Non-pigmented ciliary epithelial cell (primary cell): ENCODE results near the gene NDUFA13.

Experiments used
- DNase-seq: peaks from one replicate; pipeline ENCODE4 v3.0.0-alpha.2; 2010; ENCODE audit warnings: low read depth

Gene NDUFA13

DNA sequence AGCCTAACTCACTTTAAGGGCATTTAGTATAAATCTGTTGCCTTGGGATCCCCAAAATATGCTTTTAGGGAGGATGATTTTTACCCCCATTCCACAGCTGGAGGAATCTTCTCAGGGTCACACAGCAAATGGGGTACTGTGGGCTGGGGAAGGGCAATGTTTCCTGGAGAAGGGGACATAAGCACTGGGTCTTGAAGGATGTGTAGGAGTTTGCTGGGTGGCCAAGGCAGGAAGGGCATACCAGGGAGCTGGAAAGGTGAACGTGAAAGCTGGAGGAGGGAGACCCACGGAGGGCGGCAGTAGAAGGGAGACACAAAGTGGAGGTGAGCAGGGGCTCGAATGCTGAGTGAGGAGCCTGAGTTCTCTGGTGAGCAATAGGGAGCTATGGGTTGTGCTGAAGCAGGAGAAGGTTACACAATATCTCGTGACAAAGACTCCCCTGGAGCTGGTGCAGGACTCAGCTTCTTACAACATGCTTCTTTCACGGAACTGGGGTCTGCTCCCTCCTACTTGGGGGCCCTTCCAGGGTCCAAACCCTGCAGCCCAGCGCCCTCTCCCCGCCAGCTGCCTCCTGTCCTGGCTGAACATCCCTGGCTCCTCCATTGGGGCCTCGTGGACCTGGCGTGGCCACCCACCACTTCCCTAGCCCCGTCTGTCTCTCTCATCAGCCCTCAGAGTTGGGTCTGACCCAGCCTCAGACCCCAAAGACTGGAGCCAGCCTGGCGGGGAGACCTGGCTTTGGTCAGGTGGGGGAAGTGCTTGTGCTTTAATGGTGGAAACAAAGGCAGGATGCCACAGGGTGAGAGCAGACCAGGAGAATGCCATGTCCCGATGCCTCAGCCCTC is 33.1 kb downstream of the NDUFA13 start:
- no peak for DNase-seq

DNA sequence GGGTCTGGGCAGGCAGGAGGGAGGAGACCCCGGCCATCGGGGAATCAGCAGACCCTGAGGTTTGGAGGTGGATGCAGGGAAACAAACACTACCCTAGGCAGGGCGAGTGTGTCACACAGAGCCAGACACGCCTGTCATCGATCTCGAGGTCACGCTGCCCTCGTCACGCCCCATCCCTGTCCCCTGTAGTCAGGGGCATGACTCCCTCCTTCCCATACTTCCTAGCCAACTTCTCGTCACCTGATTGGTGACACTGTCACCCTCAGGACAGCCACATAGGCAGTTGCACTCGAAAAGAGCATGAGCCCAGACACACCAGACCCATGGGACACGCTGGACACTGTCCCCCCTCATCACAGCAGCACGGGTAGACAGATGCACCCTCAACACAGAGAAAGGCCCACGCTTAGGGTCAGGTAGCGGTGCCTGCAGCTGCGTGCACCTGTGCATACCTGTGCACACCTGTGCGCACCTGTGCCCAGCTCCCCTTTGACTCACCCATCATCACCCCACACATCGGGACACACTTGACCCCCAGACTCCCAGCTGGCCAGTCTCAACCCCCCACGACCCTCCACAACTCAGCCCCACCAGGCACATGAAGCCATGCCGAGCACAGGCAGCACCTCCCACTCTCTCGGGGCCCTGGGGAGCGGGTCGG is 33.9 kb downstream of the NDUFA13 start:
- no peak for DNase-seq

DNA sequence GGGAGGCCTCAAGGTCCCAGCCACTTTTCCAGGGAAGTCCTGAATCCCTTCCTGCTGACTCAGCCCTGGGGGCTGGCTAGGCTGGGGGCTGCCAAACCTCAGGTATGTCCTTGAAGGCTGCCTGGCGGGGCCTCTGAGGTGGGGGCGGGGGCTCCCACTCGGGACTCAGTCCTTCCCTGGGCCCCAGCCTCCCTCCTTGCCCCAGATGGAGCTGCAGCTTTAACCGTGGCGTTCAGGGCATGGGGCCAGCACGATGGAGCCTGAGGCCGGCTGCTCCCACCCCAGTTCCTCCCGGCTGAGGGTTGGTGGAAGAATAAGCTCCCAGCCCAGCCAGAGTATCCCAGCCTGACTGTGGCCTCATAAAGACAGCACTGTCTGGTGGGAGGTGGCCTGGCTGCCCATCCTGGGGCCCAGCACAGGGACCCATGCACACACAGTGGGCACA is 34.5 kb downstream of the NDUFA13 start:
- DNase-seq, result no peak

DNA sequence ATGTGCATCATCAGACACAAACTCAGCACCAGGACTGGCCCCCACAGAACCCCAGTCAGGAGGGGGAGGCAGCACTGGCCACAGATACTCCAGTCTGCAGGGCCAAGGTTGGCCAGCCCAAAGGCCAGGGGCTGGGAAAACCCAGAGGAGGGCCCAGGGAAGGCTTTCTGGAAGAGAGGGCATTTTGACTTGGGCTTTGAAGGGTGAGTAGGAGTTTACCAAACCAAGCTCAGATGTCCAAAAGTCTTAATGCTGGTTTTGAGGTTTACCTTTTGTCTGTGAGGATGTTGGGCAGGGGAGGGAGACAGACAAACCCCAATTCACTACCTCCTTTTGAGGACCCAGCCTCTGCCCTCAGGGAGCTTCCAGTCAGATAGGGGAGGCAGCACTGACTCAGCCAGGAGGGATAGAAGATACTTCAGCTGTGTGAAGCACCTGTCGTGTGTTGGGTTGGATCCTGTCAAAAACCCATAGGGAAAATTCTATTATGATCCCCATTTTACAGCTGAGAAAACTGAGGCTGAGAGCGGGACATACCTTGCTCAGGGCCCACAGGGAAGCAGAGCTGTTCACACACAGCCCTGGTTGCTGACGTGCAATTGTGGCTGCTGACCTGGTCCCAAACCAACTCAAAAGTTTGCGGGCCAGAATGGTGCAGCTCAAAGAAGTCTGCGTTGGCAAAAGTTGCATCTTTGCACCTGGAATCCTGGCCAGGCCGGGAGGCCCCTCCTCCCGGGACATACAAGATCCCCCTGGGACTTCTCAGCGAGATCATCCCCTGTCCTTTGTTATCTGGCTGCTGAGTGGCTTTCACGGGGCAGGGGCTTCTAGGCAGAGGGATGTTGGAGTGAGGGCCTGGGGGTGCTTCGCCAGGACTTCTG is 35.2 kb downstream of the NDUFA13 start:
- no peak for DNase-seq

DNA sequence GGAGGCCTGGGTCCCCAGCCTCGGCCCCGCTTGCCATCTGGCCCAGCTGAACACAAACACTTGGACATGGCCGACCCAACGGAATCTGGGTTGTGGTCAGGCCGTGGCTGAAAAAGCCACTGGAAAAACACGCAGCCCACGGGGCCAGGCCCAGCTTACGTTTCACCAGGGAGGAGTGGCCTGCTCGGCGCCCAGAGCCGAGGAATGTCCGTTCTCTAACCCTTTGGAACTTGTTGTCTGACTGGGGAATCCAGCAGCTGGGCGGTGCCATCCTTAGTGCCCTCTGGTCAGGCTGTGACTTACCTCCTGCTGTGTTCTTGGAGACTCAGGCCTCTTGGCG is 35.8 kb downstream of the NDUFA13 start:
- DNase-seq, result no peak

DNA sequence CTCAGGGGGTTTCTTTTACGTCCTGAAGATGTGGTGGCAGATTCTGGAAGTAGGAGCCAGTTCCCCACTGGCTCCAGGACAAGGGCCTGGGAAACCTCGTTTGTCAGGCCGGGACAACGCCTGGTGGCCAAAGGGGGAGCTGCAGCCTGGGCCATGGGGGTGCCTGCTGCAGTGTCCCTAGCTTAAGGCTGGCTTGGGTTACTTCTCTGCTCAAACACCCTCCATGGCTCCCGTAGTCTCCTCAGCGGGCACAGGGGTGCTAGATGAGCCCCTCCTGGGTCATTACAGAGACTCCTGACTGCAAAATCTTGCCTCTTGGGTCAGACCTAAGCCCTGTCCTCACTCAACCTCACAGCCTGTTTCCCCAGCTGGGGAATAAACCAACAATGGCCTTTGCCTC is 36.8 kb downstream of the NDUFA13 start:
- no peak for DNase-seq

DNA sequence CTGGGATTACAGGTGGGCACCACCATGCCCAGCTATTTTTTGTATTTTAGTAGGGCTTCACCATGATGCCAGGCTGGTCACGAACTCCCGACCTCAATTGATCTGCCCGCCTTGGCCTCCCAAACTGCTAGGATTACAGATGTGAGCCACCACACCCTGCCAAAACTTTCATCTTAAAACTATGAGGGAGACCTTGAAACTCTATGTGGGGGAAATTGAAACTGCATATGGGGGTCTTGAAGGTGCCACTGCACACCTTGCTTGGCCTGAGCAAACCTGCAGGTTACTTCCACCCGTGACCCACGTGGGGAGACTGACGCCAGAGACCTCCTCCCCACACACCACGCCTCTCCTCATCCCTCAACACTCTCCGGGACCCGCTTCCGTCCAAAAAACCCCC is 37.6 kb downstream of the NDUFA13 start:
- DNase-seq, result no peak

DNA sequence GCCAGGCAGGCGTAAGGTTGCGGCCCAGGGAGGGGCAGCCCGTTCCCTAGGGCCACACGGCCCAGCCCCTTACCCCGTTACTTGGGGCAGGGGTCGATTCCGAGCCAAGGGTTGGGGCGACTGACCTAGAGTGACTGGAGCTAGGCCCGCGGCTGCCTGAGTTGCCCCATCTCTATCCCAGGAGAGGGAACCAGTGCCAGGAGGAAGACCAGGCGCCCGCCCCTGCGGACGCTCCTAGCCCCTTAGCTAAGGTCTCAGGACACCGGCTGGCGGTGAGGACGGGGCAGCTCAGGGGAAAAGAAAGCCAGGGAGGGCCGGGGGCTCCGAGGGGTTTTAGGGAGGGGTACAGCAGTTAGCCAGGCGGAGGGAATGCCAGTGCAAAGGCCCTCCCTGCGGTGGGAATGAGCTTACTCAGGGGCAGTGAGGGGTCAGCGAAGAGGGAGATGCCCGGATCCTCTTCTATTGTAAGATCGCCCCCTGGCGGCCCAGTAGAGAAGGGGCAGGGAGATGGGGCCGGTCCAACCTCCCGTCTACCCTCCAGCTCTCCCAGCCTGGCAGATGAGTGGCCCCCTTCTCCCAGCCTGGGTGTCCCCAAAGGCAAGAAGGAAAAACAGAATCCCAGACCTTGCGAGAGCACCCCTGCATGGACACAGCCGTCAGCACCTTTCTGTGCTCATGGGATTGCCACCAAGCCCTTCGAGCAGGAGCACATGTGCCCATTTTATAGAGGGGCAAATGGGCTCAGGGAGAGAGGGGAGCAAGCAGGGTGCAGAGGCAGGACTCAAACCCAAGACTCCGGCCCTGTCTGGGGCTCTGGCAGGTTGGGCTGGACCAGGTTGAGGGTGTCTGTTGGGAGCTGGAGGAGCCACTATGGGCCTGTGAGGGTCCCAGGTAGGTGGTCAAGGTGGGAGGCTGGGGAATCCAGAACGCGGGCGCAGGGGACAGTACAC is 38.3 kb downstream of the NDUFA13 start:
- no peak for DNase-seq

DNA sequence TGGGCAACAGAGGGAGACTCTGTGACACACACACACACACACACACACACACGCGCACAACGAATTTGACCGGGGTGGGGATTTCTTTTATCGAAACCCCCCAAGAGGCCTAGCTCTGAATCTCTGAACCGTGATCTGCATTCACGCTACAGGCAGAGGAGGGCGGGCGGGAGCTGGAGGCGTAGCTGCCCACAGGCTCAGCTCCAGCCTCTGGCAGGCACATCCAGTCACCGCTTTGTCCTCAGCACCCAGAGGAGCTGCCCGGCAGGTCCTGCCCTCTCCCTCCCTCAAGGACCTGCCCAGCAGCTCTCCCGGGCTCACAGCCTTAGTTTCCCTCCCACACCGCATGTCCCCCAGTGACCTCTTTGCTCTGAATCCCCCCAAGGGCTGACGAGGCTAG is 42.0 kb downstream of the NDUFA13 start:
- no peak for DNase-seq

DNA sequence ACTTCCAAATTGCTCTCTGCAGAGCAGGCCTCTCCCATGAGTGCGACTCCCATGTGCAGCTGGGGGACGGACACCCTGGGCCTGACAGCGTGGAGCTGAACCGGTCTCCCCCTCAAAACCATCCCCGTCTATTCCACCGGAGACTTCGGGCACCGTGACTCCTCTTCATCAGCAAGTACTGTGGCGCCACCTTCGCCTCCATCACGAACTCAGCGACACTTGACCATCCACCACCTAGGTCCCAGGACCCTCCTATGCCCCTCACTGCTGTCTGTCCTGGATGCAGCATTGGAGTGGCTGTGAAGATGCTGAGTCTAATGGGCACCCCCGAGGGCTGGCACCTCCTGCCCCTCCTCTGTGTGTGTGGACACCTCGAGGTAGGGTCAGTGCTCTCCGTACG is 42.6 kb downstream of the NDUFA13 start:
- DNase-seq, result no peak

DNA sequence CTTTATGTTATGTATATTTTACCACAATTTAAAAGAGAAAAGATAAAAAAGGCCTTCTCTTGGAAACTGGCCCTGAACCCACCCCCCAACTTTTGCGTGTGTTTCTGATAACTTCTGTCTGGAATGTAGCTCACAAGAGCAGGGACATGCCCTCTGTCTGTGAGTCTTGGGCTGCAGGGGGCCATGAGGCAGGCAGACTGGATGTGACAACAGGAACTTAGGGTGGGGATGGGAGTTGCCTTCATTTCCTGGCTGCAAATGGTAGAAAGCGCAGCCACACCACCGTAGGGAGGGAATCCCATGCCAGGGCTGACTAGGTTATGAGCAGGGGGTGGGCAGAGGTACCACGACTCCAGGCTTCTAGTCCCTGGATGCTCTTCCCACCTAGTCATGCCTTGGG is 43.9 kb downstream of the NDUFA13 start:
- DNase-seq, result no peak

DNA sequence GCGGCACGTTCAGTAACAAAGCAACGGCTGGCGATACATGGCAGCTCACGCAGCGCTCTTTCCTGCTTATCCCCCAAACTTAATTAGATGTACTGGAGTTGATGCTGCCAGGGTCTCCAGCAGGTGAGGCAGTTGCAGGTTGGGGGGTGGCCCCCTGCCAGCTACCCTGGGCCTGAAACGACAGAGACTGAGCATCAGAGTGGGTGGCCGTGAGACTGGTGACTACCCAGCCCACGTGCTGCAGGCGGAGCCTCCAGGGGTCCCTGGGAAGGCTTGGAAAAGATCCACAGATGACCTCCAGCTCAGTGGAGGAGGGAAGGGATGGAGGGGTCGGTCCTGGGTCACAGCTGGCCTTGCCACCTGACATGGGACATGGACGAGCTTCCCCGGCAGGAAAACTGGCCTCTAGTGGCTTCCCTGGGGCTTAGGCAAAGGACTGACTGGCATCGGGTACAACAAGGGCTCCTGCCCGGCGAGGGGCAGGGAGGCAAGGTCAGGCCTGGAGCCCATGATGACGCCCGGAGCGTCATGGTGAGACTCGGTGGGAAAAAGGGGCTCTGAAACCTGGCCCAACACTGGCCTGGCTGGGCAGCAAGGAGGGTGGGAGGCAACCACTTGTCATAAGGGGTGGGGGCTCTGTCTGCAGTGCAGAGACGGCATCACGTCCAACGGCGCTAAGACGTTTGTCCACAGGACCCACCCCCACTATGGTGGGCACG is 46.1 kb downstream of the NDUFA13 start:
- no peak for DNase-seq

DNA sequence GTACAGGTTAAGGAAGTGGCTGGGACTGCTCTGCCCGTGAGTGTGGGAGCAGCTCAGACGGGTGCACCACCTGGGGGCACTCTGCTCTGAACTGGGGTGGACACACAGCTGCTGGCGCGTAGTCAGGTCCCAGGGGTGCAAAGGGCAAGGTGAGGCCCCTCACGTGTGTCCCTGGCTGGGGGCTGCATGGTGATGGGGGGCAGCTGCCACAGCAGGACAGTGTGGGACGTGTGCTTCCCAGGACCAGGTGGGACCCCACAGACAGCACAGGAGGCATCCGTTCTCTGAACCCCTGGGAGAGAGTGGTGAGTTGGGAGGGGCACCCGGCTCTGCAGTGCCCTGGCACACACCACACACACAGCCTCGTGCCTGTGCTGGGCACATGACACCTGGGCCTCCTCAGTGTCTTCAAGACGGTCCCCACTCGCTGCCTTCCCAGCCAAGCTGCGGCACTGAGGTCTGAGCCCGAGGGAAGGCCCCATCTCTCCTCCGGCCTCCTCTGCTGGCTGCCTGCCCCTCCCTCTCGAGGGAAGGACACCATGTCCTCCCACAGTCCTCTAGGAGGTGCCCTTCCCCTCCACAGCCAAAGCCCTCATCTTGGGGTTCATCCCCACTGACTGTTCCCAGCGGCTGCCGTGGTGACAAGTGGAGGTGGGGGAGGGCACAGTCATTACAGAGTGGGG is 46.8 kb downstream of the NDUFA13 start:
- no peak for DNase-seq

DNA sequence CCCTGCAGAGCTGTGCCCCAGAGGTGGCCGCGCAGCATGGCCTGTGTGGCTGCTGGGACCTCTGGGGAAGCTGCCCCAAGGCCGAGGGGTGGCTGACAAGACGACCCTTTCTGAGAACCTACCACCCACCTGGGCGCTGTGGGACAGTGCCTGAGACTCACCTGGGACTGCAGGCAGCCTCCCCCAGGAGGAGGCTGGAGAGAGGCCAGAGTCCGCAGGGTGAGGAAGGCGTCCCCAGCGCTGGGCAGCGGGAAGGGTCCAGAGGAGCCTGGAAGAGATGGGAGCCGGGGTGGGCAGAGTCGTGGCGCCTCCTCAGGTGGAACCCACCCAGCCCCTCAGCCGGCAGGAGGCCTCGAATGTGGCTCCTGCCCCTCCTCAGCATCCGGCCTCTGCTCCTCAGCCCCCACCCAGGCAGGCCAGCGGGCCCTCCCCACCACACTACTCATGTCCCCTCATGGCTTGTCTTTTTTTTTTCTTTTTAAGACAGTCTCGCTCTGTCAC is 47.4 kb downstream of the NDUFA13 start:
- no peak for DNase-seq

DNA sequence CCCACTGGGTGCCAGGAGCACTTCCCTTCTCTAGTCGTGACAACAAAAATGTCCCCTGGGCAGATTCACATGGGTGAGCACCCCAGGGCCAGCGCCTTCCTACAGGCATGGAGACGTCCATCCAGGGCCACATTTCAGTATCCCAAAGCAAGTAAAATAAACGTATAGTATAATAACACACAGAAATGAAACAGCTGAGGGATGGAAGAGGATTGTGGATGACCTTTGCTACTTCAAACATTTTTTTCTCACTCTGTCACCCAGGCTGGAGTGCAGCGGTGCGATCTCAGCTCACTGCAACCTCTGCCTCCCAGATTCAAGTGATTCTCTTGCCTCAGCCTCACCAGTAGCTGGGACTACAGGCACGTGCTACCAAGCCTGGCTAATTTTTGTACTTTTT is 50.3 kb downstream of the NDUFA13 start:
- DNase-seq, result no peak

DNA sequence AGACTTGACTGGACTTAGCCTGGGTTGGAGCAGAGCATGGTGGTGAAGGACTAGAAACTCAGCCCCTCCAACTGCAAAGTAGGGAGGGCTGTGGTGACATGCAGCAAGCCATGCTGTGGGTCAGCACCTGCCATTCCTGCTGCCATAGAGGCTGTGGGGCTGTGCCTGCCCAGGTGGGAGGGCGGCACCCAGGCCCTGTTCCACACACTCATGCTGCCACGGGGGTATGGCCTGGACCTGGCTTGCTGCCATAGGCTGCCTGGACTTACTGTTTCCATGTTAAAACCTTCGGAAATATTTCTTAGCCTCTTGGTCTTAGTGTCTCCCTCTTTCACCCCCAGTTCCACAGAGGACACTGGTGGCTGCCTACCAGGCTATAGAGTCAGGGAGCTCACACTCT is 51.4 kb downstream of the NDUFA13 start:
- no peak for DNase-seq

DNA sequence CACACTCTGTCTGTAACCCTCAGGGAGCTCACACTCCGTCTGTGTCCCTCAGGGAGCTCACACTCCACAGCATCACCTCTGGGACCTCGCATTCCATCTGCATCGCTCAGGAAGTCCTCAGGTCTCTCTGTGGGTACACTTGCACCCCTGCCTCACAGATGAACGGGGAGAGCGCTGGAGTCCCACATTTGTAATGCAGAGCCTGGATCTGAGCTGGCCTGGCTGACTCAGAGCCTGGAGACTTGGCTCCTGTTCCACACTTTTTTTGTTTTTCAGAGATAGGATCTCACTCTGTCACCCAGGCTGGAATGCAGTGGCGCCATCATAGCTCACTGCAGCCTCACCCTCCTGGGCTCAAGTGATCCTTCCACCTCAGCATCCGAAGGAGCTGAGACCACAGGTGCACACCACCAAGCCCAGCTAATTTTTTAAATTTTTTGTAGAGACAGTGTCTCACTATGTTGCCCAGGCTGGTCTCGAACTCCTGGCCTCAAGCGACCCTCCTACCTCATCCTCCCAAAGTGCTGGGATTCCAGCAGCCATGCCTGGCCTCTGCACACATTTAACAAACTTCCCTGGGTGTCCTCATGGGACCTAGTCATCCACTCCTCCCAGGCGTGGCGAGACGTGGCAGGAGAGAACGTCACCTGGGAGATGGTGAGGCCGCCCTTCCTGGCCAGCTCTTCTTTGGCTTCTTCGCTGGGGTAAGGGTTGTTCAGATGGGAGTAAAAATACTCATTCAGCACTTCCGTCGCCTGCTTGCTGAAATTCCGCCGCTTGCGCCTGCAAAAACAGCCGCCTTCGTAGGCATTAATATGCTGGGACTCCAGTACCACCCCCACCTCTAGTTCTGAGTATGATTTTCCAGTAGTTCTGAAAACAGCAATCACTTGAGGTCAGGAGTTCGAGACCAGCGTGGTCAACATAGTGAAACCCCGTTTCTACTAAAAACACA is 53.1 kb downstream of the NDUFA13 start:
- no peak for DNase-seq

DNA sequence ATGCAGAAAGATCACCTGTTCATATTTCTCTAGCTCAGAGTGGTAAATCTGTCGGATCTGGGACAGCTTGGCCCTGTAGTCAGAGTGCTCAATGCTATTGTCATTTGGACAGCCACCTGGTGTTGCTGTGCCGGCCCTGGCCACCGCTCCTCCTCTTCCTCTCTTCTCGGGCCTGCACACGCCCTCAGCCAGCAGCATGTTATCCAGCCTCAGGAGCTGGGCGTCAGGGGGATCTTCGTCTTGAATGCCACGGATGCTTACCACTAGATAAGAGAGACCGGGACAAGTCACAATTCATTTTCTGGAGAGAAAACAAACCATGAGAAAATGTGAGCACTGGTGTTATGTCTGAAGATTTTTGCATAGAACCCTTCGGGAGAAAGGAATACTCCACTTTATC is 54.5 kb downstream of the NDUFA13 start:
- no peak for DNase-seq
